ENCODE measurements around the gene MST1. TPM values are rescaled to one million over a fixed set of nuclear protein-coding genes. Genes with fewer than 3 reads are reported as not detected.

The MST1 gene
- total and polyA plus RNA-seq, 2 of the 8 experiments (the other 6 are each of a cell fraction or from before 2014, with no cell fraction given), result 6.2 to 9.5 TPM

GRCh38 chr3:49654955-49655556 is 34.2 kb downstream of the MST1 start:
- no peak for DNase-seq (ENCODE audit: low read depth in 1 of 2, low spot score in 2 of 2)
- Histone ChIP-seq H3K9ac (replicated peaks in 1 of 4; ENCODE audit: extremely low read depth in 1 of 4, low read depth in 3 of 4, low read length in 3 of 4) (no peak overlapping the region), H4K20me1 (replicated peaks in 1 of 2; ENCODE audit: control insufficient read depth in 1 of 2, insufficient read depth in 2 of 2, low read length in 2 of 2) (no peaks in the 10 kb centered on the region), H3K23ac (ENCODE audit: insufficient read length) (no peak overlapping the region), H2BK15ac (ENCODE audit: low read length) (no peak overlapping the region), H3K79me1 (ENCODE audit: low read depth, low read length) (no peaks in the 10 kb centered on the region; the same call in 1 of the 2 replicates), H4K91ac (replicated peaks; ENCODE audit: insufficient read length, low read length) (no peak overlapping the region), H3K14ac (ENCODE audit: insufficient read length) (no peak overlapping the region), H3K27ac (ENCODE audit: low read depth, low read length) (no peak overlapping the region), H3K18ac (ENCODE audit: extremely low read depth, low read length) (no peak overlapping the region), H3K4ac (replicated peaks; ENCODE audit: insufficient read length, low read depth, low read length) (no peak overlapping the region), H2BK12ac (ENCODE audit: low read depth, low read length) (no peak overlapping the region), H2AK5ac (ENCODE audit: low read depth, low read length) (no peak overlapping the region), H3K36me3 (ENCODE audit: control insufficient read depth in 2 of 4, insufficient read depth in 4 of 4, low read length in 3 of 4) (no peaks in the 10 kb centered on the region), H3K4me2 (ENCODE audit: insufficient read depth in 1 of 2, low read depth in 2 of 2, low read length in 2 of 2) (no peak overlapping the region), H3K4me3 (ENCODE audit: extremely low read depth in 1 of 4, insufficient read depth in 2 of 4, low read depth in 3 of 4, low read length in 4 of 4) (no peak overlapping the region), H3K56ac (replicated peaks; ENCODE audit: insufficient read length, low read depth, low read length) (no peak overlapping the region), H2BK5ac (ENCODE audit: low read depth, low read length) (no peak overlapping the region), H3K9me3 (ENCODE audit: insufficient read depth in 2 of 2, low read depth in 1 of 2, low read length in 1 of 2) (no peaks in the 10 kb centered on the region), H2BK20ac (ENCODE audit: low read length) (no peak overlapping the region), H3K23me2 (ENCODE audit: low read depth, low read length) (no peaks in the 10 kb centered on the region), H2AFZ (ENCODE audit: low read length) (no peak overlapping the region), H4K5ac (ENCODE audit: insufficient read length, low read depth, low read length) (no peak overlapping the region), H4K8ac (ENCODE audit: extremely low read depth, insufficient read depth, low read length) (no peak overlapping the region), H2BK120ac (replicated peaks; ENCODE audit: low read depth, low read length) (no peak overlapping the region), H3K79me2 (ENCODE audit: control insufficient read depth in 1 of 2, insufficient read depth in 2 of 2, low read length in 2 of 2) (no peaks in the 10 kb centered on the region), H3K27me3 (replicated peaks in 1 of 4; ENCODE audit: control insufficient read depth in 3 of 4, extremely low read depth in 1 of 4, insufficient read depth in 3 of 4, low read length in 3 of 4) (no peaks in the 10 kb centered on the region), H3K4me1 (replicated peaks in 1 of 4; ENCODE audit: control insufficient read depth in 3 of 4, insufficient read depth in 4 of 4, low read length in 3 of 4) (no peaks in the 10 kb centered on the region; a peak in 1 of 7 replicates)
- CTCF ChIA-PET (ENCODE audit: partially characterized antibody), result interaction anchor here (1.2 to 7.9 kb wide), 6 partner anchors 10 to 115 kb away, joined by 3 to 39 read pairs (median 7); no protein-coding TSS in a partner anchor
- no peak for FAIRE-seq
- 95% methylated on average over 10 of the region's 10 CpGs; no CpG with 5 or more reads in 1 of the 2 experiments for WGBS, 2 experiments (ENCODE audit: extremely low coverage in 1 of 2, insufficient coverage in 1 of 2, insufficient read length in 1 of 2, insufficient replicate concordance in 2 of 2, low coverage in 1 of 2, low lambda C conversion rate in 2 of 2, missing lambda C conversion rate in 1 of 2)
- no peak for TF ChIP-seq RBBP5 (IDR thresholded peaks at IDR 0.05; ENCODE audit: borderline replicate concordance, low read depth, low read length)
- no peak for TF ChIP-seq TBP (IDR thresholded peaks at IDR 0.05; ENCODE audit: low read depth, low read length)
- POLR2A ChIA-PET (ENCODE audit: partially characterized antibody), result interaction anchor here (0.6 to 1.3 kb wide), 3 partner anchors 39 to 114 kb away, joined by 3 to 4 read pairs (median 3); no protein-coding TSS in a partner anchor
